Caco-2 (cell line): Measurements from ENCODE around the gene ZBTB5. TPM values are rescaled to one million over a fixed set of nuclear protein-coding genes. Genes with fewer than 3 reads are reported as not detected.

Experiments used
- BruUV-seq: library from RNA; stranded (reverse); fragments of 400-500 nt; replicated peaks from 2 replicates; lab custom pipeline; 2021; lab: Mats Ljungman, UMichigan
- CTCF ChIA-PET: fragments of 300-600 bp; sonication (Branson Sonifier 250); formaldehyde crosslinking; loops from one replicate; lab custom pipeline; 2022; ENCODE audit warnings: antibody characterized with exemption; lab: Charles Lee
- POLR2A ChIA-PET: fragments of 300-600 bp; sonication (Branson Sonifier 250); formaldehyde crosslinking; loops from one replicate; lab custom pipeline; 2022; ENCODE audit warnings: antibody characterized with exemption; lab: Charles Lee
- DNase-seq, 2 experiments: peaks; one replicate each; pipeline versions ENCODE4 v3.0.0 to v3.0.0-alpha.2; 2020 to 2022
- H3K27me3 ChIP-seq: replicated peaks from 2 replicates; pipeline ENCODE4 v1.6.0; 2011; ENCODE audit warnings: low read length; ENCODE audit not compliant: control insufficient read depth, insufficient read depth
- H3K36me3 ChIP-seq: 2 replicates; pipeline ENCODE4 v1.5.1; 2011; ENCODE audit warnings: low read length; ENCODE audit not compliant: control insufficient read depth, insufficient read depth
- H3K4me1 ChIP-seq: fragments of 250-450 bp; sonication (Bioruptor Pico); 2 replicates; pipeline ENCODE4 v1.5.1; 2020; ENCODE audit warnings: mild to moderate bottlenecking
- H3K4me3 ChIP-seq: 2 replicates; pipeline ENCODE4 v1.5.1; 2011; ENCODE audit warnings: low read depth, mild to moderate bottlenecking, control low read depth, low read length
- H3K9me3 ChIP-seq: fragments of 250-450 bp; sonication (Bioruptor Pico); 2 replicates; pipeline ENCODE4 v1.5.1; 2020; ENCODE audit warnings: mild to moderate bottlenecking, moderate library complexity
- H3K27ac Mint-ChIP-seq: one replicate; pipeline ENCODE4 v1.8.0; 2022; ENCODE audit warnings: mixed read lengths; ENCODE audit not compliant: unreplicated experiment
- H3K27me3 Mint-ChIP-seq: one replicate; pipeline ENCODE4 v1.8.0; 2022; ENCODE audit warnings: mixed read lengths; ENCODE audit not compliant: insufficient read depth, unreplicated experiment
- H3K36me3 Mint-ChIP-seq: one replicate; pipeline ENCODE4 v1.8.0; 2022; ENCODE audit warnings: mild to moderate bottlenecking, mixed read lengths; ENCODE audit not compliant: insufficient read depth, unreplicated experiment
- H3K4me1 Mint-ChIP-seq: one replicate; pipeline ENCODE4 v1.8.0; 2022; ENCODE audit warnings: low read depth, mixed read lengths; ENCODE audit not compliant: unreplicated experiment
- H3K4me3 Mint-ChIP-seq: one replicate; pipeline ENCODE4 v1.8.0; 2022; ENCODE audit warnings: mild to moderate bottlenecking, moderate library complexity, mixed read lengths; ENCODE audit not compliant: unreplicated experiment
- H3K9me3 Mint-ChIP-seq: one replicate; pipeline ENCODE4 v1.8.0; 2022; ENCODE audit warnings: mixed read lengths; ENCODE audit not compliant: unreplicated experiment
- CTCF ChIP-seq, 2 experiments: fragments of 200-600 bp in 1 of 2; IDR thresholded peaks; 1 replicate in 1 of 2; 2 replicates in 1 of 2; pipeline versions ENCODE4 v1.5.1 to v1.8.0; 2011 to 2022; ENCODE audit warnings: antibody characterized with exemption in 1 of 2, control low read depth in 1 of 2, inconsistent platforms in 1 of 2, low read depth in 1 of 2, low read length in 1 of 2, mild to moderate bottlenecking in 1 of 2, moderate library complexity in 1 of 2; ENCODE audit not compliant: insufficient read depth in 1 of 2, severe bottlenecking in 1 of 2, unreplicated experiment in 1 of 2
- intact Hi-C: fragments of 100-400 bp; cut with micrococcal nuclease; formaldehyde crosslinking; loops from one replicate; pipeline ENCODE4 v1.10.0; 2022; ENCODE audit not compliant: unreplicated experiment
- total RNA-seq: library from RNA; stranded (reverse); gene quantifications from 2 replicates; pipeline ENCODE4 v1.2.3, GENCODE V29; 2022

The ZBTB5 gene
- total RNA-seq, 1 experiment from 2014 or later: 13.2 TPM

GRCh38 chr9:37437621-37438020 lies 27.6 kb downstream of the ZBTB5 start:
- Mint-ChIP-seq H3K27ac (no peak overlapping the region), H3K36me3 (peaks cover 93% of the 10 kb centered on the region), H3K9me3 (no peaks in the 10 kb centered on the region), H3K4me1 (no peaks in the 10 kb centered on the region), H3K27me3 (no peaks in the 10 kb centered on the region), H3K4me3 (no peak overlapping the region)
- intact Hi-C loops: no loop called here
- Histone ChIP-seq H3K4me3 (no peak overlapping the region), H3K36me3 (peaks cover 7% of the 10 kb centered on the region), H3K9me3 (no peaks in the 10 kb centered on the region), H3K4me1 (no peaks in the 10 kb centered on the region), H3K27me3 (no peaks in the 10 kb centered on the region)
- TF ChIP-seq CTCF (IDR thresholded peaks at IDR 0.05; ENCODE audit: insufficient read depth in 1 of 2, low read depth in 1 of 2, low read length in 1 of 2, severe bottlenecking in 1 of 2, unreplicated experiment in 1 of 2): no peak
- BruUV-seq: no TSS peak
- ChIA-PET CTCF (interaction anchor here (0.6 kb wide), 1 partner anchor 34 kb away, joined by 13 read pairs; no protein-coding TSS in a partner anchor), POLR2A (no interaction called here)
- no peak for DNase-seq

GRCh38 chr9:37437010-37437409 lies 28.2 kb downstream of the ZBTB5 start:
- no peak for DNase-seq
- no peak overlapping the region for H3K4me3 Mint-ChIP-seq
- no peaks in the 10 kb centered on the region for H3K4me1 ChIP-seq
- no peak overlapping the region for H3K27ac Mint-ChIP-seq
- BruUV-seq: no TSS peak
- no peaks in the 10 kb centered on the region for H3K9me3 ChIP-seq
- H3K27me3 ChIP-seq: no peaks in the 10 kb centered on the region
- TF ChIP-seq CTCF (IDR thresholded peaks at IDR 0.05; ENCODE audit: insufficient read depth in 1 of 2, low read depth in 1 of 2, low read length in 1 of 2, severe bottlenecking in 1 of 2, unreplicated experiment in 1 of 2): no peak
- no peaks in the 10 kb centered on the region for H3K9me3 Mint-ChIP-seq
- H3K36me3 ChIP-seq: peaks cover 5% of the 10 kb centered on the region
- H3K36me3 Mint-ChIP-seq: peaks cover 93% of the 10 kb centered on the region
- ChIA-PET POLR2A (no interaction called here), CTCF (no interaction called here)
- no peaks in the 10 kb centered on the region for H3K4me1 Mint-ChIP-seq
- no peaks in the 10 kb centered on the region for H3K27me3 Mint-ChIP-seq
- intact Hi-C loops: no loop called here
- no peak overlapping the region for H3K4me3 ChIP-seq

GRCh38 chr9:37436540-37436939 lies 28.7 kb downstream of the ZBTB5 start:
- no TSS peak for BruUV-seq
- Histone ChIP-seq H3K27me3 (no peaks in the 10 kb centered on the region), H3K4me3 (no peak overlapping the region), H3K4me1 (no peaks in the 10 kb centered on the region), H3K9me3 (no peaks in the 10 kb centered on the region), H3K36me3 (peaks cover 5% of the 10 kb centered on the region)
- TF ChIP-seq CTCF (IDR thresholded peaks at IDR 0.05; ENCODE audit: insufficient read depth in 1 of 2, low read depth in 1 of 2, low read length in 1 of 2, severe bottlenecking in 1 of 2, unreplicated experiment in 1 of 2): no peak
- DNase-seq: no peak
- H3K36me3 Mint-ChIP-seq: peaks cover 93% of the 10 kb centered on the region
- ChIA-PET POLR2A (no interaction called here), CTCF (no interaction called here)
- no peak overlapping the region for H3K27ac Mint-ChIP-seq
- no peaks in the 10 kb centered on the region for H3K27me3 Mint-ChIP-seq
- no peaks in the 10 kb centered on the region for H3K9me3 Mint-ChIP-seq
- H3K4me3 Mint-ChIP-seq: no peak overlapping the region
- intact Hi-C loops: no loop called here
- H3K4me1 Mint-ChIP-seq: no peaks in the 10 kb centered on the region
